GM23338 (cell line): ENCODE data around the gene RXFP1. TPM values are rescaled to one million over a fixed set of nuclear protein-coding genes. Genes with fewer than 3 reads are reported as not detected.

Source experiments
- ATAC-seq: fragments of 200-7000 bp; cut with Tn5 transposase; 3 replicates; pipeline ENCODE4 v1.9.1; 2020
- DNase-seq: peaks from one replicate; pipeline ENCODE4 v3.0.0-alpha.2; 2015; ENCODE audit warnings: low spot score
- H2AFZ ChIP-seq: fragments of 200-600 bp; sonication (generic); 2 replicates; pipeline ENCODE4 v1.8.0; 2016; ENCODE audit warnings: antibody characterized with exemption, mild to moderate bottlenecking, moderate library complexity
- H3F3A ChIP-seq: fragments of 200-600 bp; sonication (generic); replicated peaks from 2 replicates; pipeline ENCODE4 v1.8.0; 2017; ENCODE audit warnings: antibody characterized with exemption, mixed run types, low read depth
- H3K27ac ChIP-seq: fragments of 200-600 bp; sonication (generic); 2 replicates; pipeline ENCODE4 v1.6.1; 2016; ENCODE audit warnings: low read depth
- H3K27me3 ChIP-seq: fragments of 200-600 bp; sonication (generic); 2 replicates; pipeline ENCODE4 v1.8.0; 2016; ENCODE audit warnings: mild to moderate bottlenecking, mixed run types, moderate library complexity; ENCODE audit not compliant: insufficient read depth
- H3K36me3 ChIP-seq: fragments of 200-600 bp; sonication (generic); 2 replicates; pipeline ENCODE4 v1.8.0; 2016; ENCODE audit warnings: mild to moderate bottlenecking; ENCODE audit not compliant: insufficient read depth
- H3K4me1 ChIP-seq: fragments of 200-600 bp; sonication (generic); 2 replicates; pipeline ENCODE4 v1.8.0; 2016; ENCODE audit warnings: mild to moderate bottlenecking, moderate library complexity; ENCODE audit not compliant: insufficient read depth
- H3K4me2 ChIP-seq: fragments of 200-600 bp; sonication (generic); 2 replicates; pipeline ENCODE4 v1.7.1; 2017; ENCODE audit warnings: mixed run types
- H3K4me3 ChIP-seq: fragments of 200-600 bp; sonication (generic); 2 replicates; pipeline ENCODE4 v1.6.1; 2016; ENCODE audit warnings: mixed run types
- H3K79me2 ChIP-seq: fragments of 200-600 bp; sonication (generic); replicated peaks from 2 replicates; pipeline ENCODE4 v1.8.0; 2017; ENCODE audit warnings: mild to moderate bottlenecking; ENCODE audit not compliant: insufficient read depth
- H3K9me2 ChIP-seq: fragments of 200-600 bp; sonication (generic); 2 replicates; pipeline ENCODE4 v1.8.0; 2017; ENCODE audit not compliant: insufficient read depth
- H4K20me1 ChIP-seq: fragments of 200-600 bp; sonication (generic); replicated peaks from 2 replicates; pipeline ENCODE4 v1.8.0; 2017; ENCODE audit warnings: mild to moderate bottlenecking; ENCODE audit not compliant: insufficient read depth
- H3K27ac Mint-ChIP-seq: 2 replicates; pipeline ENCODE4 v1.8.0; 2020; ENCODE audit warnings: inconsistent platforms, mild to moderate bottlenecking, moderate library complexity, mixed read lengths
- H3K27me3 Mint-ChIP-seq: 3 replicates; pipeline ENCODE4 v1.8.0; 2022; ENCODE audit warnings: low read depth, mild to moderate bottlenecking, moderate library complexity, mixed read lengths, inconsistent platforms; ENCODE audit not compliant: insufficient read depth, poor library complexity
- H3K36me3 Mint-ChIP-seq: 3 replicates; pipeline ENCODE4 v1.8.0; 2021; ENCODE audit warnings: low read depth, mild to moderate bottlenecking, inconsistent platforms, moderate library complexity, mixed read lengths
- H3K4me1 Mint-ChIP-seq: 3 replicates; pipeline ENCODE4 v1.8.0; 2020; ENCODE audit warnings: mild to moderate bottlenecking, inconsistent platforms, mixed read lengths
- H3K4me3 Mint-ChIP-seq: 3 replicates; pipeline ENCODE4 v1.8.0; 2021; ENCODE audit warnings: moderate library complexity, mild to moderate bottlenecking, inconsistent platforms, mixed read lengths
- H3K9me3 Mint-ChIP-seq: 3 replicates; pipeline ENCODE4 v1.8.0; 2020; ENCODE audit warnings: moderate library complexity, mild to moderate bottlenecking, inconsistent platforms, mixed read lengths
- CREB1 ChIP-seq: fragments of 250-450 bp; sonication (Bioruptor Pico); IDR thresholded peaks from 2 replicates; pipeline ENCODE4 v1.5.0; 2020; ENCODE audit warnings: low read depth, mild to moderate bottlenecking, moderate library complexity
- CTCF ChIP-seq, 2 experiments: fragments of 200-600 bp in 1 of 2; sonication (generic) in 1 of 2; conservative IDR thresholded peaks; 2 replicates each; pipeline versions ENCODE4 v1.5.1 to v1.6.1; 2016 to 2017; ENCODE audit warnings: antibody characterized with exemption in 2 of 2, low read depth in 2 of 2, mild to moderate bottlenecking in 2 of 2, moderate library complexity in 1 of 2
- ETS1 ChIP-seq: IDR thresholded peaks from 2 replicates; pipeline ENCODE4 v1.6.1; 2016; ENCODE audit warnings: antibody characterized with exemption
- EZH2 ChIP-seq: fragments of 200-600 bp; sonication (generic); IDR thresholded peaks from one replicate; pipeline ENCODE4 v1.8.0; 2017; ENCODE audit warnings: antibody characterized with exemption, mild to moderate bottlenecking, low read depth; ENCODE audit not compliant: unreplicated experiment
- EZH2phosphoT487 ChIP-seq: fragments of 200-600 bp; sonication (generic); IDR thresholded peaks from one replicate; pipeline ENCODE4 v1.8.1; 2018; ENCODE audit warnings: antibody characterized with exemption; ENCODE audit not compliant: unreplicated experiment
- JUNB ChIP-seq: IDR thresholded peaks from one replicate; pipeline ENCODE4 v1.6.1; 2016; ENCODE audit warnings: antibody characterized with exemption; ENCODE audit not compliant: unreplicated experiment
- NANOG ChIP-seq: IDR thresholded peaks from 2 replicates; pipeline ENCODE4 v1.6.1; 2016; ENCODE audit warnings: antibody characterized with exemption, borderline replicate concordance
- POLR2AphosphoS5 ChIP-seq: IDR thresholded peaks from 2 replicates; pipeline ENCODE4 v1.6.1; 2016; ENCODE audit warnings: antibody characterized with exemption, low read depth
- REST ChIP-seq: IDR thresholded peaks from one replicate; pipeline ENCODE4 v1.6.1; 2018; ENCODE audit warnings: antibody characterized with exemption; ENCODE audit not compliant: unreplicated experiment
- STAT1 ChIP-seq: IDR thresholded peaks from one replicate; pipeline ENCODE4 v1.6.1; 2016; ENCODE audit warnings: antibody characterized with exemption; ENCODE audit not compliant: unreplicated experiment
- ZNF114 ChIP-seq: fragments of 250-450 bp; sonication (Bioruptor Pico); IDR thresholded peaks from 2 replicates; pipeline ENCODE4 v1.5.0; 2020; ENCODE audit warnings: mild to moderate bottlenecking, moderate library complexity
- ZNF331 ChIP-seq: fragments of 250-450 bp; sonication (Bioruptor Pico); IDR thresholded peaks from 2 replicates; pipeline ENCODE4 v1.5.0; 2020; ENCODE audit warnings: low read depth, mild to moderate bottlenecking, moderate library complexity
- ZNF462 ChIP-seq: fragments of 250-450 bp; sonication (Bioruptor Pico); IDR thresholded peaks from 2 replicates; pipeline ENCODE4 v1.5.0; 2020; ENCODE audit warnings: mild to moderate bottlenecking, moderate library complexity
- polyA plus RNA-seq: library from polyadenylated mRNA; unstranded; fragments of >200 nt; fragmentation: Nextera tagmentation; extraction: Ambion mirVana; gene quantifications from 2 replicates; pipeline ENCODE4 v1.2.1, GENCODE V29; 2016
- total RNA-seq: library from RNA; depleted of rRNA; stranded (reverse); fragments of >200 nt; shearing (Covaris generic); gene quantifications from 2 replicates; pipeline ENCODE4 v1.2.3, GENCODE V29; 2014

RXFP1 gene
- total and polyA plus RNA-seq, 2 experiments from 2014 or later = 0.63 TPM; not detected in 1

- TF ChIP-seq EZH2phosphoT487 (no peak), ETS1 (no peak), REST (no peak), JUNB (no peak), STAT1 (no peak), NANOG (no peak), POLR2AphosphoS5 (no peak), ZNF331 (no peak), CTCF (conservative IDR thresholded peaks at IDR 0.05; ENCODE audit: low read depth in 2 of 2) (no peak), EZH2 (no peak), ZNF462 (CRISPR knock-in tag) (no peak), ZNF114 (no peak), CREB1 (CRISPR knock-in tag) (no peak)
- Histone ChIP-seq H4K20me1 (no peaks in the 10 kb centered on the region), H3F3A (no peaks in the 10 kb centered on the region), H3K9me2 (no peaks in the 10 kb centered on the region), H3K27me3 (no peaks in the 10 kb centered on the region), H3K36me3 (no peaks in the 10 kb centered on the region), H3K4me2 (no peak overlapping the region), H3K27ac (no peak overlapping the region), H3K4me1 (no peaks in the 10 kb centered on the region), H3K79me2 (no peaks in the 10 kb centered on the region), H3K4me3 (no peak overlapping the region), H2AFZ (no peak overlapping the region)
- Mint-ChIP-seq H3K4me3 (no peak overlapping the region), H3K9me3 (no peaks in the 10 kb centered on the region), H3K27ac (no peak overlapping the region), H3K27me3 (no peaks in the 10 kb centered on the region), H3K4me1 (no peaks in the 10 kb centered on the region), H3K36me3 (no peaks in the 10 kb centered on the region)
- DNase-seq (no peak), ATAC-seq (no peak)
Observed at GRCh38 chr4:158590824-158591223, 69.1 kb downstream of the RXFP1 start.
